KOPT-K1 (cell line): ENCODE data around the gene UBE2J2.

ENCODE experiments used
- H3K27ac ChIP-seq: fragments of 200-600 bp; sonication (generic); 2 replicates; pipeline ENCODE4 v1.5.1; 2016; ENCODE audit warnings: antibody characterized with exemption, mild to moderate bottlenecking, low read depth, low read length; ENCODE audit not compliant: poor library complexity, severe bottlenecking
- H3K36me3 ChIP-seq: fragments of 200-600 bp; sonication (generic); 2 replicates; pipeline ENCODE4 v1.5.1; 2017; ENCODE audit warnings: antibody characterized with exemption, mild to moderate bottlenecking, low read length, moderate library complexity; ENCODE audit not compliant: insufficient read depth
- H3K9me3 ChIP-seq: fragments of 200-600 bp; sonication (generic); 2 replicates; pipeline ENCODE4 v1.5.1; 2017; ENCODE audit warnings: antibody characterized with exemption, low read length, mild to moderate bottlenecking; ENCODE audit not compliant: insufficient read depth, poor library complexity, severe bottlenecking

Gene UBE2J2

GRCh38 chr1:1264026-1264425 is 9.6 kb downstream of the UBE2J2 start:
- no peaks in the 10 kb centered on the region for H3K9me3 ChIP-seq
- H3K27ac ChIP-seq = no peak overlapping the region
- H3K36me3 ChIP-seq = peaks cover 92% of the 10 kb centered on the region

GRCh38 chr1:1262758-1263157 is 10.9 kb downstream of the UBE2J2 start:
- H3K36me3 ChIP-seq = peaks cover 92% of the 10 kb centered on the region

GRCh38 chr1:1262071-1262470 is 11.6 kb downstream of the UBE2J2 start:
- Histone ChIP-seq H3K27ac (no peak overlapping the region), H3K9me3 (no peaks in the 10 kb centered on the region), H3K36me3 (peaks cover 90% of the 10 kb centered on the region)

More at GRCh38 chr1:1262758-1263157, 10.9 kb downstream of the UBE2J2 start:
- Histone ChIP-seq H3K27ac (no peak overlapping the region), H3K9me3 (no peaks in the 10 kb centered on the region)

GRCh38 chr1:1260843-1261560 is 12.7 kb downstream of the UBE2J2 start:
- peaks cover 95% of the 10 kb centered on the region for H3K36me3 ChIP-seq
- no peaks in the 10 kb centered on the region for H3K9me3 ChIP-seq
- no peak overlapping the region for H3K27ac ChIP-seq

- Histone ChIP-seq H3K36me3 (peaks cover 95% of the 10 kb centered on the region), H3K27ac (no peak overlapping the region), H3K9me3 (no peaks in the 10 kb centered on the region)
Observed at GRCh38 chr1:1259951-1260600, 13.6 kb downstream of the UBE2J2 start.

GRCh38 chr1:1259540-1259939 is 14.1 kb downstream of the UBE2J2 start:
- no peaks in the 10 kb centered on the region for H3K9me3 ChIP-seq
- no peak overlapping the region for H3K27ac ChIP-seq
- H3K36me3 ChIP-seq = peaks cover 95% of the 10 kb centered on the region

- Histone ChIP-seq H3K36me3 (peaks cover 95% of the 10 kb centered on the region), H3K9me3 (no peaks in the 10 kb centered on the region), H3K27ac (no peak overlapping the region)
Observed at GRCh38 chr1:1259119-1259488, 14.6 kb downstream of the UBE2J2 start.

GRCh38 chr1:1256956-1257871 is 16.4 kb downstream of the UBE2J2 start:
- Histone ChIP-seq H3K27ac (no peak overlapping the region), H3K36me3 (peaks cover 95% of the 10 kb centered on the region), H3K9me3 (no peaks in the 10 kb centered on the region)

- no peak overlapping the region for H3K27ac ChIP-seq
- no peaks in the 10 kb centered on the region for H3K9me3 ChIP-seq
- H3K36me3 ChIP-seq = peaks cover 81% of the 10 kb centered on the region
Observed at GRCh38 chr1:1255611-1256010, 18.0 kb downstream of the UBE2J2 start.

GRCh38 chr1:1255078-1255477 is 18.6 kb downstream of the UBE2J2 start:
- no peak overlapping the region for H3K27ac ChIP-seq
- peaks cover 76% of the 10 kb centered on the region for H3K36me3 ChIP-seq
- H3K9me3 ChIP-seq = no peaks in the 10 kb centered on the region

GRCh38 chr1:1254667-1254998 is 19.0 kb downstream of the UBE2J2 start:
- no peak overlapping the region for H3K27ac ChIP-seq
- H3K36me3 ChIP-seq = peaks cover 71% of the 10 kb centered on the region
- H3K9me3 ChIP-seq = no peaks in the 10 kb centered on the region

- Histone ChIP-seq H3K36me3 (peaks cover 66% of the 10 kb centered on the region), H3K27ac (no peak overlapping the region), H3K9me3 (no peaks in the 10 kb centered on the region)
Observed at GRCh38 chr1:1253972-1254666, 19.5 kb downstream of the UBE2J2 start.

GRCh38 chr1:1253314-1253713 is 20.3 kb downstream of the UBE2J2 start:
- Histone ChIP-seq H3K36me3 (peaks cover 58% of the 10 kb centered on the region), H3K9me3 (no peaks in the 10 kb centered on the region), H3K27ac (no peak overlapping the region)

GRCh38 chr1:1250786-1251284 is 22.8 kb downstream of the UBE2J2 start:
- Histone ChIP-seq H3K9me3 (no peaks in the 10 kb centered on the region), H3K27ac (peak overlapping the region; percentile 62)

More at GRCh38 chr1:1250786-1251284, 22.8 kb downstream of the UBE2J2 start:
- H3K36me3 ChIP-seq = peaks cover 36% of the 10 kb centered on the region
